GM12878 (cell line): Measurements from ENCODE around the gene NOVA2. TPM values are rescaled to one million over a fixed set of nuclear protein-coding genes. Genes with fewer than 3 reads are reported as not detected.

Source experiments
- ATAC-seq: fragments of 200-7000 bp; cut with Tn5 transposase; 3 replicates; pipeline ENCODE4 v1.9.1; 2020; ENCODE audit warnings: mild to moderate bottlenecking, moderate library complexity
- BruUV-seq: library from RNA; stranded (reverse); fragments of 400-500 nt; replicated peaks from 2 replicates; lab custom pipeline; 2021; lab: Mats Ljungman, UMichigan
- CTCF ChIA-PET: fragments of 300-600 bp; sonication (Branson Sonifier 250); formaldehyde crosslinking; extraction: SDS; loops from one replicate; lab custom pipeline; 2021; ENCODE audit warnings: inconsistent platforms; lab: Yijun Ruan, JAX
- POLR2A ChIA-PET: fragments of 350-600 bp; formaldehyde crosslinking; extraction: SDS; loops from one replicate; lab custom pipeline; 2021; ENCODE audit warnings: inconsistent platforms; lab: Charles Lee
- RAD21 ChIA-PET: fragments of 300-600 bp; sonication (Branson Sonifier 250); formaldehyde crosslinking; loops from one replicate; lab custom pipeline; 2023; ENCODE audit warnings: antibody characterized with exemption; ENCODE audit not compliant: unreplicated experiment; lab: Charles Lee
- SMC1A ChIA-PET: fragments of 300-600 bp; sonication (Branson Sonifier 250); formaldehyde crosslinking; loops from one replicate; lab custom pipeline; 2023; ENCODE audit not compliant: unreplicated experiment, uncharacterized antibody; lab: Charles Lee
- DNase-seq: peaks from one replicate; pipeline ENCODE4 v3.0.0-alpha.2; 2011; ENCODE audit warnings: low read depth, low spot score
- FAIRE-seq: peaks from 3 replicates; lab custom pipeline; 2011; peaks lifted over from hg19 to GRCh38; lab: Jason Lieb, UNC
- H2AFZ ChIP-seq: 2 replicates; pipeline ENCODE4 v1.6.0; 2011; ENCODE audit warnings: low read depth, low read length, control low read depth; ENCODE audit not compliant: control insufficient read depth
- H3K27ac ChIP-seq: 2 replicates; pipeline ENCODE4 v1.5.1; 2011; ENCODE audit warnings: control low read depth; ENCODE audit not compliant: control insufficient read depth, insufficient read depth
- H3K27me3 ChIP-seq, 2 experiments: replicated peaks in 1 of 2; 2 replicates each; pipeline versions ENCODE4 v1.6.0 to v1.6.1; 2011; ENCODE audit warnings: low read length in 1 of 2; ENCODE audit not compliant: control insufficient read depth in 2 of 2, insufficient read depth in 2 of 2
- H3K36me3 ChIP-seq, 2 experiments: 2 replicates each; pipeline ENCODE4 v1.5.1; 2011; ENCODE audit warnings: low read length in 1 of 2; ENCODE audit not compliant: control insufficient read depth in 2 of 2, insufficient read depth in 2 of 2
- H3K4me1 ChIP-seq: 2 replicates; pipeline ENCODE4 v1.6.1; 2011; ENCODE audit warnings: mild to moderate bottlenecking, low read length, moderate library complexity, mixed read lengths; ENCODE audit not compliant: control insufficient read depth, insufficient read depth
- H3K4me2 ChIP-seq: 2 replicates; pipeline ENCODE4 v1.6.0; 2011; ENCODE audit warnings: control low read depth; ENCODE audit not compliant: control insufficient read depth, insufficient read depth
- H3K4me3 ChIP-seq: fragments of 200-600 bp; sonication (generic); 2 replicates; pipeline ENCODE4 v1.5.1; 2016
- H3K79me2 ChIP-seq: 2 replicates; pipeline ENCODE4 v1.6.0; 2011; ENCODE audit warnings: low read length; ENCODE audit not compliant: control insufficient read depth, insufficient read depth
- H3K9ac ChIP-seq: 2 replicates; pipeline ENCODE4 v1.8.0; 2011; ENCODE audit warnings: low read length, control low read depth, mixed read lengths; ENCODE audit not compliant: control insufficient read depth, insufficient read depth
- H3K9me3 ChIP-seq: replicated peaks from 3 replicates; pipeline ENCODE4 v1.5.1; 2011; ENCODE audit warnings: mild to moderate bottlenecking, low read length; ENCODE audit not compliant: control insufficient read depth, insufficient read depth
- H4K20me1 ChIP-seq: 2 replicates; pipeline ENCODE4 v1.6.0; 2011; ENCODE audit not compliant: control insufficient read depth, insufficient read depth
- CHD1 ChIP-seq: IDR thresholded peaks from 2 replicates; pipeline ENCODE4 v1.6.1; 2012; ENCODE audit warnings: low read depth, low read length, improper control_type of control experiment
- GATAD2B ChIP-seq: fragments of 450-650 bp; conservative IDR thresholded peaks from 2 replicates; pipeline ENCODE4 v1.6.1; 2017; ENCODE audit warnings: low read depth, mild to moderate bottlenecking, moderate library complexity
- IKZF1 ChIP-seq: fragments of 450-650 bp; conservative IDR thresholded peaks from 2 replicates; pipeline ENCODE4 v1.6.1; 2017; ENCODE audit warnings: antibody characterized with exemption, mild to moderate bottlenecking
- MEF2A ChIP-seq: IDR thresholded peaks from 2 replicates; pipeline ENCODE4 v1.6.1; 2011; ENCODE audit warnings: low read depth, mild to moderate bottlenecking, low read length, moderate library complexity; ENCODE audit not compliant: insufficient read depth
- NFYA ChIP-seq: IDR thresholded peaks from 2 replicates; pipeline ENCODE4 v1.6.1; 2011; ENCODE audit warnings: low read depth, mild to moderate bottlenecking, low read length, improper control_type of control experiment, borderline replicate concordance
- NKRF ChIP-seq: fragments of 450-650 bp; conservative IDR thresholded peaks from 2 replicates; pipeline ENCODE4 v1.6.1; 2017; ENCODE audit warnings: mild to moderate bottlenecking, moderate library complexity
- NR2C2 ChIP-seq: IDR thresholded peaks from 2 replicates; pipeline ENCODE4 v1.6.1; 2011; ENCODE audit warnings: borderline replicate concordance, low read depth; ENCODE audit not compliant: control insufficient read depth, insufficient read length
- RAD21 ChIP-seq: IDR thresholded peaks from 2 replicates; pipeline ENCODE4 v1.6.1; 2011; ENCODE audit warnings: mild to moderate bottlenecking, low read depth, low read length, moderate library complexity; ENCODE audit not compliant: insufficient read depth
- TCF3 ChIP-seq: IDR thresholded peaks from 2 replicates; pipeline ENCODE4 v1.6.1; 2012; ENCODE audit warnings: low read depth, mild to moderate bottlenecking, low read length, borderline replicate concordance; ENCODE audit not compliant: insufficient read depth
- ZSCAN29 ChIP-seq: fragments of 450-650 bp; IDR thresholded peaks from 2 replicates; pipeline ENCODE4 v1.6.1; 2017; ENCODE audit warnings: mild to moderate bottlenecking, moderate library complexity
- WGBS: methylation state at CpG from one replicate; pipeline ENCODE4 v1.1.6; 2016; ENCODE audit warnings: low lambda C conversion rate; ENCODE audit not compliant: insufficient replicate concordance, insufficient coverage; ENCODE audit errors: missing lambda C conversion rate; 5-methylcytosine and 5-hydroxymethylcytosine counted together
- in situ Hi-C: fragments of 300-500 bp; cut with MboI; formaldehyde crosslinking; loops from 9 replicates; pipeline ENCODE4 v1.14.3; 2018; ENCODE audit warnings: mixed read lengths
- intact Hi-C: fragments of 100-400 bp; cut with micrococcal nuclease; formaldehyde crosslinking; loops from one replicate; pipeline ENCODE4 v1.14.2; 2022; ENCODE audit not compliant: unreplicated experiment
- polyA plus RNA-seq, 11 experiments: library from polyadenylated mRNA; depleted of rRNA in 4 of 11; unstranded in 6 of 11; stranded (reverse) in 5 of 11; fragments of >200 nt; fragmentation: Nextera tagmentation in 4 of 11; fragmentation: Illumina TruSeq in 1 of 11; extraction: Ambion mirVana in 4 of 11; extraction: Trizol in 1 of 11; gene quantifications; 1 replicate in 1 of 11; 2 replicates in 10 of 11; pipeline versions ENCODE4 v1.2.1 to v1.2.3, GENCODE V29; 2011 to 2016; ENCODE audit warnings: inconsistent platforms in 2 of 11, missing spikeins in 2 of 11, low read depth in 1 of 11
- total RNA-seq, 4 experiments: library from RNA; depleted of rRNA in 3 of 4; stranded (reverse); fragments of >200 nt in 3 of 4; fragmentation: Illumina TruSeq in 1 of 4; extraction: Trizol in 1 of 4; gene quantifications; 2 replicates each; pipeline versions ENCODE4 v1.2.1 to v1.2.3, GENCODE V29; 2013 to 2021
- TF ChIP-seq, protein P1 (sequence below): fragments of 450-650 bp; IDR thresholded peaks from 2 replicates; pipeline ENCODE4 v1.6.1; 2016; ENCODE audit warnings: mild to moderate bottlenecking

Gene NOVA2
- total and polyA plus RNA-seq, 10 of the 15 experiments (the other 5 are each of a cell fraction or from before 2014, with no cell fraction given): under 0.01 to 0.44 (median 0.03) TPM; not detected in 4

- FAIRE-seq: no peak
- no peak for DNase-seq
- no TSS peak for BruUV-seq
- SMC1A ChIA-PET: no interaction called here
- 40% methylated on average over 54 of the region's 63 CpGs for WGBS
- POLR2A ChIA-PET: interaction anchor here (1.2 kb wide), 1 partner anchor 152 kb away, joined by 7 read pairs; the partner anchor contains the start of genes FOXA3 and SYMPK
- H3K4me2 ChIP-seq: peak overlapping the region; percentile 90
- H3K4me3 ChIP-seq: peak overlapping the region; percentile 74; the same call in 1 of the 2 replicates
- H3K27me3 ChIP-seq: no peaks in the 10 kb centered on the region
- H2AFZ ChIP-seq: peak overlapping the region; percentile 51; the same call in 1 of the 2 replicates
- ATAC-seq: peak; percentile 35
- TF ChIP-seq CHD1: no peak
- 0 out of 2 replicates have a peak, but pooled peaks have one; percentile 13 for TF ChIP-seq IKZF1
- TF ChIP-seq, all 136 proteins: peak for 1
- Histone ChIP-seq H4K20me1 (no peaks in the 10 kb centered on the region; the same call in 1 of the 2 replicates), H3K4me1 (peaks cover 5% of the 10 kb centered on the region), H3K27ac (no peak overlapping the region), H3K79me2 (no peaks in the 10 kb centered on the region), H3K9ac (peak overlapping the region; percentile 24; the same call in 1 of the 2 replicates), H3K36me3 (no peaks in the 10 kb centered on the region; a peak in 1 of 4 replicates), H3K9me3 (no peaks in the 10 kb centered on the region)
- in situ Hi-C loops (no loop called here), intact Hi-C loops (no loop called here)
- ChIA-PET RAD21 (interaction anchor here (1.1 to 1.2 kb wide), 3 partner anchors 155 to 247 kb away, joined by 3 to 5 read pairs (median 3); partner anchors contain the start of gene SIX5), CTCF (interaction anchor here (0.9 to 2.0 kb wide), 5 partner anchors 12 to 199 kb away, joined by 3 to 17 read pairs (median 7); partner anchors contain the start of genes CCDC61, MYPOP and SYMPK)
These were observed 42.2 kb upstream of the NOVA2 start for GRCh38 chr19:46015687-46016425.

GRCh38 chr19:46014941-46015686 lies 41.4 kb upstream of the NOVA2 start:
- Histone ChIP-seq H3K27ac (no peak overlapping the region), H3K4me2 (no peak overlapping the region), H3K79me2 (no peaks in the 10 kb centered on the region), H3K4me1 (peaks cover 5% of the 10 kb centered on the region), H3K36me3 (no peaks in the 10 kb centered on the region; a peak in 1 of 4 replicates), H4K20me1 (no peaks in the 10 kb centered on the region; the same call in 1 of the 2 replicates), H3K27me3 (no peaks in the 10 kb centered on the region), H2AFZ (no peak overlapping the region), H3K9ac (no peak overlapping the region), H3K4me3 (no peak overlapping the region), H3K9me3 (no peaks in the 10 kb centered on the region)
- BruUV-seq: no TSS peak
- peak; percentile 66 for ATAC-seq
- CTCF ChIA-PET: interaction anchor here (0.7 kb wide), 1 partner anchor 246 kb away, joined by 3 read pairs; the partner anchor contains the start of gene SIX5
- in situ Hi-C loops (no loop called here), intact Hi-C loops (no loop called here)
- RAD21 ChIA-PET: no interaction called here
- SMC1A ChIA-PET: no interaction called here
- no peak for DNase-seq
- POLR2A ChIA-PET: no interaction called here
- 64% methylated on average over 35 of the region's 74 CpGs for WGBS
- no peak for FAIRE-seq
- TF ChIP-seq NKRF (no peak), TCF3 (no peak), NR2C2 (no peak), RAD21 (no peak), MEF2A (no peak), ZSCAN29 (no peak), GATAD2B (no peak), NFYA (no peak)
- TF ChIP-seq, protein P1, sequence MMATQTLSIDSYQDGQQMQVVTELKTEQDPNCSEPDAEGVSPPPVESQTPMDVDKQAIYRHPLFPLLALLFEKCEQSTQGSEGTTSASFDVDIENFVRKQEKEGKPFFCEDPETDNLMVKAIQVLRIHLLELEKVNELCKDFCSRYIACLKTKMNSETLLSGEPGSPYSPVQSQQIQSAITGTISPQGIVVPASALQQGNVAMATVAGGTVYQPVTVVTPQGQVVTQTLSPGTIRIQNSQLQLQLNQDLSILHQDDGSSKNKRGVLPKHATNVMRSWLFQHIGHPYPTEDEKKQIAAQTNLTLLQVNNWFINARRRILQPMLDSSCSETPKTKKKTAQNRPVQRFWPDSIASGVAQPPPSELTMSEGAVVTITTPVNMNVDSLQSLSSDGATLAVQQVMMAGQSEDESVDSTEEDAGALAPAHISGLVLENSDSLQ: no peak
